Ovary (tissue), 3 donors: ENCODE measurements around the gene SPACA5.
"Not testable (repeated sequence)": the region's sequence is repeated elsewhere in the genome, so short reads cannot be mapped to it uniquely, and the experiment has no call there.

Experiments
- EP300 ChIP-seq: sonication (generic); formaldehyde crosslinking; IDR thresholded peaks from one replicate; pipeline ENCODE4 v1.6.1; 2017; ENCODE audit warnings: antibody characterized with exemption
- POLR2A ChIP-seq: fragments of 450-650 bp; IDR thresholded peaks from one replicate; pipeline ENCODE4 v1.6.1; 2017; ENCODE audit warnings: antibody characterized with exemption, mild to moderate bottlenecking, moderate library complexity
- TF ChIP-seq, protein P1 (sequence below), 3 donors: fragments of 450-650 bp in 2 of 3; fragments of 200-600 bp in 1 of 3; IDR thresholded peaks; one replicate each; pipeline versions ENCODE4 v1.5.1 to v1.8.0; 2016 to 2022; ENCODE audit warnings: antibody characterized with exemption in 3 of 3, mild to moderate bottlenecking in 1 of 3
- donor health status: DM: no; HTN: no; CAD: no.

GRCh38 chrX:47961830-47962229 is 45.0 kb upstream of the SPACA5 start:
- TF ChIP-seq POLR2A, EP300: not testable (repeated sequence)
- TF ChIP-seq, protein P1, sequence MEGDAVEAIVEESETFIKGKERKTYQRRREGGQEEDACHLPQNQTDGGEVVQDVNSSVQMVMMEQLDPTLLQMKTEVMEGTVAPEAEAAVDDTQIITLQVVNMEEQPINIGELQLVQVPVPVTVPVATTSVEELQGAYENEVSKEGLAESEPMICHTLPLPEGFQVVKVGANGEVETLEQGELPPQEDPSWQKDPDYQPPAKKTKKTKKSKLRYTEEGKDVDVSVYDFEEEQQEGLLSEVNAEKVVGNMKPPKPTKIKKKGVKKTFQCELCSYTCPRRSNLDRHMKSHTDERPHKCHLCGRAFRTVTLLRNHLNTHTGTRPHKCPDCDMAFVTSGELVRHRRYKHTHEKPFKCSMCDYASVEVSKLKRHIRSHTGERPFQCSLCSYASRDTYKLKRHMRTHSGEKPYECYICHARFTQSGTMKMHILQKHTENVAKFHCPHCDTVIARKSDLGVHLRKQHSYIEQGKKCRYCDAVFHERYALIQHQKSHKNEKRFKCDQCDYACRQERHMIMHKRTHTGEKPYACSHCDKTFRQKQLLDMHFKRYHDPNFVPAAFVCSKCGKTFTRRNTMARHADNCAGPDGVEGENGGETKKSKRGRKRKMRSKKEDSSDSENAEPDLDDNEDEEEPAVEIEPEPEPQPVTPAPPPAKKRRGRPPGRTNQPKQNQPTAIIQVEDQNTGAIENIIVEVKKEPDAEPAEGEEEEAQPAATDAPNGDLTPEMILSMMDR (IDR thresholded peaks at IDR 0.05), result not testable (repeated sequence)
